Raji (cell line): ENCODE data around the gene BAMBI.

Experiments used
- POLR2A ChIP-seq: IDR thresholded peaks from 2 replicates; pipeline ENCODE4 v1.6.1; 2011; ENCODE audit warnings: low read depth, low read length, control low read depth; ENCODE audit not compliant: insufficient read depth

The BAMBI gene

GRCh38 chr10:28676968-28677887, at the start of gene BAMBI:
BAMBI (plus strand) TSS chr10:28677521; CDS start chr10:28677898, 377 bp downstream.
- TF ChIP-seq POLR2A, result peak; percentile 68

DNA sequence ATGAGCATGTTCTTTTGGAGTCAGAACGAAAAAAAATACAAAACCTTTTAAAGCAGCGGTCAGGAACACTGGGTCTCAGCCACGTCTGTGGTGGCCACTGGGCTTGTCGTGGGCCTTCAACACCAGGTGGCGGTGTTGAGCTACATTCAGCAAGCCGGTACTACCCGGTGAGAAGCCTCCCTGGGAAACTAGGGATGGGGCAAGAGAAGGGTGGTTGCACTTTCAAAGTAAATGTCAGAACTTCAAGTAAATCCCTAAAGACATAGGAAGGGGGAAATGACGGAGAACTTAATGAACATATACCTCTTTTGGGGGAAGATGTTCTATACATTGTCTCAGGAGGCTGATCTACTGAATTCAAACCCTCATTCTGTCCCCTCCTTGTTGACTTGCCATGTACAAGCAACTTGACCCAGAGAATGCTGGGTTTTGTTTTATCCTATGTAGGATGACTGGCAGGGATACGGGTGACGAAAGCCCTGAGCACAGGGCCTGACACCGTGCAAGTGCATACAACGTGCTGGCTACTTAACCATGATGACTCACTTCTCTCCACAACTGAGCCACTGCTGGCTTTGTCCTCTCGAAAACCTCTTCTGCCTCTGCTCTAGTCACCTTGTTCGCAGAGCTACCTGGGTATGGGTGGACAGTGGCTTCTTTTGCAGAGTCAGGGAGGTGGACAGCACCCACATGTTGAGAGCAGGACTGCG, 49.0 kb upstream of the BAMBI start:
- TF ChIP-seq POLR2A, result no peak

DNA sequence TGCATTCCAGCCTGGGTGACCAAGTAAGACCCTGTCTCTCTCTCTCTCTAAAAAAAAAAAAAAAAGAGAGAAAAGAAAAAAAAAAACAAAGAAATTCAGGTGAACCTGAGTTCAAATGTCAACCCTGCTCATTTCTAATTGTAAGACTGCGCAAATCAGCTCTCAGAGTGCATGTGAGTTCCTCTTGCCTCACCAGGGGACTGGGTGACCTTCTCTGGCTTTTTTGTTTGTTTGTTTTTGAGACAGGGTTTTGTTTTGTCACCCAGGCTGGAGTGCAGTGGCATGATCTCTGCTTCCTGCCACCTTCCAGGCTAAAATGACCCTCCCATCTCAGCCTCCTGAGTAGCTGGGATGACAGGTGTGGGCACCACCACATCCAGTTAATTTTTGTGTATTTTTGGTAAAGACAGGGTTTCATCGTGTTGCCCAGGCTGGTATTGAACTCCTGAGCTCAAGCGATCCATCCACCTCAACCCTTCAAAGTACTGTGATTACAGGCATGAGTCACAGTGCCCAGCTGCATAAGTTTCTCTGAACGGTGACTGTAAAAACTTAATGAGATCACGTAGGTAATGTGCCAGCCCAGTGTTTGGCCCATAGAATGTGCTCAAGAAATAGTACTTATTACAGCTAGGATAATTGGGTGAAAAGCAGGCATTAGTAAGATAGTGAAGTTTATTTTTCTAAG, 45.3 kb upstream of the BAMBI start:
- no peak for TF ChIP-seq POLR2A

GRCh38 chr10:28632584-28632945, 44.8 kb upstream of the BAMBI start:
- TF ChIP-seq POLR2A, result no peak

- no peak for TF ChIP-seq POLR2A
These were observed 43.6 kb upstream of the BAMBI start for GRCh38 chr10:28633750-28634149.

DNA sequence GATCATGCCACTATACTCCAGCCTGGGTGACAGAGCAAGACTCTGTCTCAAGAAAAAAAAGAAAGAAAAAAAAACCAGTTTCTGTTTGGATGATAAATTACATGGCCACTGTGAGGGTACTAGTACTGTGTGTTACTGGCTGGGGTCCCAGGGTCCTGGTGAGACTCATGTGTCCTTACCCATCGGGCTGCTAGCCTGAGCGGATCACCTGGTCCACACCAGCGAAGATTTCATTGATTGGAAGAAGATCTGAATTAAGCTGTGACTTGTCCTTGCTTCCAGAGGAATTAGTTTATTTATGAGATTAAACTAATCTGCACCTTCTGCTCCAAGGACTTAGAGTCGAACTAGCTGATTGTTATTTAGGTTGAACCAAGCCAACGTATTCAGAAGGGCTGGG, 40.0 kb upstream of the BAMBI start:
- no peak for TF ChIP-seq POLR2A

DNA sequence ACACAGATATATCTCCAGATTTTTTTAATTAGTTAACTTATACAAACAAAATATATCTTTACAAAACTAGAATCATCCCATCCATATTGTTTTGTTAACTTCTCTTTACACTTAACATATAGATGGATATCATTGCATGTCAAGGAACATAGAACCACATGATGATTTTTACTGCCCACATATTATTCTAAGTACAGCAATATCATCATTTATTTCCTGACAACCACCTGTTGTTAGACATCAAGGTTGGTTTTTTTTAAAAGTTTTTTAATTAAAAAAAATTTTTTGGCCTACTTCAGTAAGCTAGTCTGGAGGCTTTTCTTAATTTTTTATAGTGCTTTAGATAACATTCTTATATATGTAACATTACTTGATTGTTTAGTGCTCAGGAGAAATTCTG, 38.9 kb upstream of the BAMBI start:
- TF ChIP-seq POLR2A, result no peak

- TF ChIP-seq POLR2A, result no peak
These were observed 36.8 kb upstream of the BAMBI start for GRCh38 chr10:28640551-28640950.

- TF ChIP-seq POLR2A, result no peak
These were observed 32.7 kb upstream of the BAMBI start for GRCh38 chr10:28644647-28645046.

GRCh38 chr10:28652106-28652505, 25.2 kb upstream of the BAMBI start:
- TF ChIP-seq POLR2A, result no peak

GRCh38 chr10:28652703-28653102, 24.6 kb upstream of the BAMBI start:
- no peak for TF ChIP-seq POLR2A

DNA sequence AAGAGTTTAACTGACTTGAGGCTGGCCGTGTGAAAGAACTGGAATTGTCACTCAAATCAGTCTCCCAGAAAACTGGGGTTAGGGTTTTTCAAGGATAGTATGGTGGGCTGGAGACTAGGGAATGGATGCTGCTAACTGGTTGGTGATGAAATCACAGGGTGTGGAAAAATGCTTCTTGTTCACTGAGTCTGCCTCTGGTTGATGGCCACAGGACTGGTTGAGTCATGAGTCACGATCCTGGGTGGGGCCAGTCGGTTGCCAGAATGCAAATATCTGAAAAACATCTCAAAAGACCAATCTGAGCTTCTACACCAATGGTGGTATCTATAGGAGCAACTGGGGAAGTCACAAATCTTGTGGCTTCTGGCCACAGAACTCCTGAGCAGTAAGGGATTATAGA, 16.3 kb upstream of the BAMBI start:
- no peak for TF ChIP-seq POLR2A

- TF ChIP-seq POLR2A, result no peak
These were observed 13.5 kb upstream of the BAMBI start for GRCh38 chr10:28663576-28664368.

GRCh38 chr10:28664369-28664740, 13.0 kb upstream of the BAMBI start:
- TF ChIP-seq POLR2A, result no peak
